Peyer's patch (tissue), 4 donors: ENCODE results near the gene KRT40. TPM values are rescaled to one million over a fixed set of nuclear protein-coding genes. Genes with fewer than 3 reads are reported as not detected.

Experiments
- DNase-seq, 3 donors: peaks; one replicate each; pipeline ENCODE4 v3.0.0-alpha.2; 2017 to 2019
- H3K27ac ChIP-seq, 4 donors: fragments of 200-600 bp; sonication (generic); one replicate each; pipeline ENCODE4 v1.5.1; 2016 to 2019
- H3K27me3 ChIP-seq, 2 donors: fragments of 200-600 bp; sonication (generic); one replicate each; pipeline ENCODE4 v1.5.1; 2019
- H3K36me3 ChIP-seq, 3 donors: fragments of 200-600 bp; sonication (generic); one replicate each; pipeline ENCODE4 v1.5.1; 2016 to 2019
- H3K4me1 ChIP-seq, 4 donors: fragments of 200-600 bp; sonication (generic); one replicate each; pipeline ENCODE4 v1.5.1; 2016 to 2019
- H3K4me3 ChIP-seq, 4 donors: fragments of 200-600 bp; sonication (generic); 1 replicate in 3 of 4; 2 replicates in 1 of 4; pipeline ENCODE4 v1.5.1; 2016 to 2019; ENCODE audit warnings: mild to moderate bottlenecking in 1 of 4
- H3K9me3 ChIP-seq, 4 donors: fragments of 200-600 bp; sonication (generic); one replicate each; pipeline ENCODE4 v1.5.1; 2016 to 2019; ENCODE audit warnings: mild to moderate bottlenecking in 1 of 4
- POLR2A ChIP-seq, 2 donors: fragments of 450-650 bp; IDR thresholded peaks; one replicate each; pipeline ENCODE4 v1.5.1; 2017; ENCODE audit warnings: antibody characterized with exemption in 2 of 2, mild to moderate bottlenecking in 2 of 2, moderate library complexity in 2 of 2
- total RNA-seq, 4 donors: library from RNA; depleted of rRNA; stranded (reverse); fragments of >200 nt; gene quantifications; one replicate each; pipeline ENCODE4 v1.1.0, GENCODE V29; 2016
- TF ChIP-seq, protein P1 (sequence below), 6 experiments: fragments of 450-650 bp in 4 of 6; fragments of 200-600 bp in 2 of 6; sonication (generic) in 1 of 6; IDR thresholded peaks; one replicate each; pipeline ENCODE4 v1.5.1; 2017 to 2019; ENCODE audit warnings: antibody characterized with exemption in 6 of 6, mild to moderate bottlenecking in 3 of 6, moderate library complexity in 1 of 6

The KRT40 gene
- total RNA-seq, 4 donors from 2014 or later, result 0.88 to 1.0 (median 0.94) TPM; not detected in 1

DNA sequence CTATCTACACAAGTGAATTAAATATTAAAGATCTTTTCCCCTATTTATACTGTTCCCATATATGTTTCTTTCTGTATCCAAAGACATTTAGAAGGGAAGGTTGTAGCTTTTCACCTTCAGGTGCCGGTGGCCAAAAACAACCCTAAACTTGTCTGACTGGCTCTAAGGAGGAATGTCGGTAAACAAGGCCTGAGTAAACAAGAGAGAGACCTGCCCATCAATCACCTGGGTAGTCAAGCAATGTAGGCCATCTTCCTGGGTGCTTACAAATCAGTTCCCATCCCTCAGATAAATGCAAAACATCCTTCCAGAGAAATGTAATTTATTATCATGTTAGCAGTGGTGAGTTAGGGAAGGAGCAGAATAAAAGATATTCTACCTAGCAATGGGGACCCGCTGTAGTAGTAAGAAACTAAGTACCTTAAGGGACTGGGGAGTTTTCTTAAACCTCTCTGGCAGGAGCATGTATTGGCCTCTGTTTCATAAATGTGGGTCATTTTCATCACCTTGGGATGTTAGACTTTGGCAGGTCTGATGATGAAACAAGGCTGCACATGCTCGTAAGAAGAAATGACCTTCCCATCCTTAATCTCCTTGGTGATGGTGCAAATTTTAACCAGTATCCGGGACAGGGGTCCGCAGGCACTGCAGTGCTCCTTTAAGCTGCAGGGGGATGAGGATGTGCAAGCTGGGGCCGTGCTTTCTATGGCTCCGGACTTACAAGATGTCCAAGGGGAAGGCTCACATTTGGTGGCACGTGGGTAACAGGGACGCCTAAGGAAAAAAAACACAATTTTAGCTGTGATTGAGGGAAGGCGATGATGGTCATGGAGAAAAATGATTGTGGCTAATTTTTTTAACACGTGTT is 25.8 kb downstream of the KRT40 start:
- H3K36me3 ChIP-seq, result no peaks in the 10 kb centered on the region
- no peaks in the 10 kb centered on the region for H3K9me3 ChIP-seq
- H3K4me1 ChIP-seq, result no peaks in the 10 kb centered on the region
- no peak overlapping the region for H3K27ac ChIP-seq
- no peak for TF ChIP-seq POLR2A (IDR thresholded peaks at IDR 0.05)
- TF ChIP-seq, protein P1, sequence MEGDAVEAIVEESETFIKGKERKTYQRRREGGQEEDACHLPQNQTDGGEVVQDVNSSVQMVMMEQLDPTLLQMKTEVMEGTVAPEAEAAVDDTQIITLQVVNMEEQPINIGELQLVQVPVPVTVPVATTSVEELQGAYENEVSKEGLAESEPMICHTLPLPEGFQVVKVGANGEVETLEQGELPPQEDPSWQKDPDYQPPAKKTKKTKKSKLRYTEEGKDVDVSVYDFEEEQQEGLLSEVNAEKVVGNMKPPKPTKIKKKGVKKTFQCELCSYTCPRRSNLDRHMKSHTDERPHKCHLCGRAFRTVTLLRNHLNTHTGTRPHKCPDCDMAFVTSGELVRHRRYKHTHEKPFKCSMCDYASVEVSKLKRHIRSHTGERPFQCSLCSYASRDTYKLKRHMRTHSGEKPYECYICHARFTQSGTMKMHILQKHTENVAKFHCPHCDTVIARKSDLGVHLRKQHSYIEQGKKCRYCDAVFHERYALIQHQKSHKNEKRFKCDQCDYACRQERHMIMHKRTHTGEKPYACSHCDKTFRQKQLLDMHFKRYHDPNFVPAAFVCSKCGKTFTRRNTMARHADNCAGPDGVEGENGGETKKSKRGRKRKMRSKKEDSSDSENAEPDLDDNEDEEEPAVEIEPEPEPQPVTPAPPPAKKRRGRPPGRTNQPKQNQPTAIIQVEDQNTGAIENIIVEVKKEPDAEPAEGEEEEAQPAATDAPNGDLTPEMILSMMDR (IDR thresholded peaks at IDR 0.05), result no peak
- no peaks in the 10 kb centered on the region for H3K27me3 ChIP-seq
- DNase-seq, result no peak
- no peak overlapping the region for H3K4me3 ChIP-seq

DNA sequence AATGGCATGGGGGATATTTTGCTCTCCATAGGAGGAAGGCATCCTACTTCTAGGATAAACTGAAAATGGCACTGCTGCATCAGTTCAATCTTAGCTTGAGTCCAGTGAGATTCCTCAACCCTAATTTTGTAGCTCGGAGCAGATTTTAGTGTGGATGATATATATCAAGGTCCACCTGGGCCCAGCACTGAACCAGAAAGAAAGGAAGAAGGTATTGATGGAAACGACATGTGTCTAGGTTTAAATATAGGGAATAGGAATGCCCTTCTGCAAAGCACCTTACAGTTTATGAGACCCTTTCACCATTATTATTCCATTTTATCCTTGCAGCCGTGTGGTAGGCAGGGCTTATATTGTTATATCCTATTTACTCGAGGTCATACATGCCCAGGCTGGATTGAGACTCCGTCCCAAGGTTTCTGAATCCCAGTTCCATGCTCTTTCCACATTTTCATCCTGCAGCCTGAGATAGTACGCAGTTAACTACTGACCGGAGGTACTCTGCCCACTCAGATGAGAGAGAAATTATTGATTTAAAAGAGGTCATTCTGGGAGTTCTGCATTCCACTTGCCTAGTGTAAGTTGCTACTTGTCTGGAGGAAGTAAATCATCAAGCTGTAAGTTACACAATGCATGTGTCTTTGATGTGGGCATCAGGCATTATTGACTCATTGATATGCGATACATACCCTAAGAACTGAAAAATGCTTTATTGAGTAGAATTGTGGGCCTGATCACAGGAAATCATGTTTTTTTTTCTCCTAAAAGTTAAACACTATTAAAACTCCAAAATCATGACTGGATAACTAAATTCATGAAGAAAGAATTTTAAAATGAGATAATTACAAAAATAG is 27.5 kb downstream of the KRT40 start:
- no peaks in the 10 kb centered on the region for H3K4me1 ChIP-seq
- no peaks in the 10 kb centered on the region for H3K27me3 ChIP-seq
- H3K27ac ChIP-seq, result no peak overlapping the region
- H3K9me3 ChIP-seq, result no peaks in the 10 kb centered on the region
- no peaks in the 10 kb centered on the region for H3K36me3 ChIP-seq
- H3K4me3 ChIP-seq, result no peak overlapping the region
- TF ChIP-seq, protein P1 (IDR thresholded peaks at IDR 0.05), result no peak
- TF ChIP-seq POLR2A (IDR thresholded peaks at IDR 0.05), result no peak
- DNase-seq, result no peak

DNA sequence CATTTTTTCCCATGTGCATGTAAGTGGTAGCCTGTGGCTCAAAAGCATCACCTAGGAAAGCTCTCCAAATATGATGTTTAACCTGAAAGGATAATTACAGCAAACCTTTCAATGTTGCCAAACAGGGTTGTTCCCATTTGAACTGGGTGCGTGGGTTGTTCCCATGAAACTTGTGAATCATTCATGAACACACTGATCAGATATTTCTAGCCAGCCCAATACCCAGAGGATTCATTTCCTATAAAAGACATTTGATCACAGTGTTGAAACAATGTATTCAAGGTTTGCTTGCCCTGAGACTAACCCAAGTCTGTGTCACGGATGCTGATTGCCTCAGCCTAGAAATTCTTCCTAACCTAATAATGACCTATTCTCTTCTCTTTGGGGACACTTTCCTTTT is 30.2 kb downstream of the KRT40 start:
- H3K27me3 ChIP-seq, result no peaks in the 10 kb centered on the region
- TF ChIP-seq, protein P1 (IDR thresholded peaks at IDR 0.05), result no peak
- no peak for TF ChIP-seq POLR2A (IDR thresholded peaks at IDR 0.05)
- DNase-seq, result no peak
- H3K27ac ChIP-seq, result no peak overlapping the region
- H3K9me3 ChIP-seq, result no peaks in the 10 kb centered on the region
- no peaks in the 10 kb centered on the region for H3K36me3 ChIP-seq
- no peak overlapping the region for H3K4me3 ChIP-seq
- H3K4me1 ChIP-seq, result peaks cover 0 to 8% (median 0%) of the 10 kb centered on the region in 4 donors

DNA sequence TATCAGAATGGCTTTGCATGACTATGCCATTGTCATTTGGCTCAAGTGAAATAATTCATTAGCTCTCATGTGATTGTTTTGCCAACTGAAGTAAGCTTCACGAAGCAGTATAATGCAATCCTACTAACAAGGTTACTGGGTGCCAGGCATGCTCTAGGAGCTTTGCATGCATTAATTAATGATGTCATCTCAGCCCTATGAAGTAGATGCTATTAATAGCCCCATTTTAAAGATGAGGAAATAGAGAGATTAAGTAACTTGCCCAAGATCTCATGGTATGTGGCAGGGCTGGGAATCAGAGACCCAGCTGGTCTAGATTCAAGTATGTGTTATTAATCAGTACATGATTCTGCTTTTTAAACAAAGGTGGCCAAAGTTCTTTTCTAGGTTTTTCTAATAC is 31.5 kb downstream of the KRT40 start:
- TF ChIP-seq, protein P1 (IDR thresholded peaks at IDR 0.05), result no peak
- no peak for TF ChIP-seq POLR2A (IDR thresholded peaks at IDR 0.05)
- Histone ChIP-seq H3K9me3 (no peaks in the 10 kb centered on the region), H3K27ac (no peak overlapping the region)

DNA sequence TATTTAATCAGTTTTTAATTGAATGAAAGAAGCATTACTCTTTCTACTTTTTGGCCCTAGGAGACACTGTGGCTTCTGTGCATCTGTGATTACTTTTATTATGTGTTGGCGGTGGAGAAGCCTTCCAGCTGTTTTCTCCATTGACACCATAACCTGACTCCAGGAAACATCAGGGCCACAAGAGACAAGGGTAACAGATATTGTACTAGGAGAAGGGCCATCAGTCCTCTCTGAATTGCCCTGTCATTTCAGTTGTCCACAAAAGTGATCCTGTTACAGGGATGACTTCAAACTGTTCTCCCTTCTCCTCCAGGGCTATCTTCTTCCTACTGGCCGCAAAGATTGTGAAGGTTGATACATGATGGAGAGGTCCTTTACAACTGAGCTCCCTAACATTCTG is 32.0 kb downstream of the KRT40 start:
- H3K27ac ChIP-seq, result no peak overlapping the region
- TF ChIP-seq POLR2A (IDR thresholded peaks at IDR 0.05), result no peak
- TF ChIP-seq, protein P1 (IDR thresholded peaks at IDR 0.05), result no peak
- DNase-seq, result no peak
- H3K4me3 ChIP-seq, result no peak overlapping the region
- no peaks in the 10 kb centered on the region for H3K36me3 ChIP-seq
- H3K27me3 ChIP-seq, result no peaks in the 10 kb centered on the region
- no peaks in the 10 kb centered on the region for H3K9me3 ChIP-seq
- peaks cover 0 to 8% (median 0%) of the 10 kb centered on the region in 4 donors for H3K4me1 ChIP-seq

More for the DNA sequence above, 31.5 kb downstream of the KRT40 start:
- Histone ChIP-seq H3K36me3 (no peaks in the 10 kb centered on the region), H3K4me3 (no peak overlapping the region), H3K4me1 (peaks cover 0 to 8% (median 0%) of the 10 kb centered on the region in 4 donors), H3K27me3 (no peaks in the 10 kb centered on the region)
- no peak for DNase-seq
